GM12892 (cell line): ENCODE data around the gene CMTM8.

Experiments used
- DNase-seq: peaks from one replicate; pipeline ENCODE4 v3.0.0; 2011; ENCODE audit not compliant: insufficient read length
- FAIRE-seq: peaks from 2 replicates; lab custom pipeline; 2011; peaks lifted over from hg19 to GRCh38; lab: Jason Lieb, UNC
- POLR2A ChIP-seq: IDR thresholded peaks from 2 replicates; pipeline ENCODE4 v1.6.1; 2011; ENCODE audit warnings: low read depth, low read length, control low read depth
- POLR2AphosphoS5 ChIP-seq: IDR thresholded peaks from 2 replicates; pipeline ENCODE4 v1.6.1; 2011; ENCODE audit warnings: low read depth, low read length, control low read depth
- TAF1 ChIP-seq: IDR thresholded peaks from 2 replicates; pipeline ENCODE4 v1.6.1; 2011; ENCODE audit warnings: low read depth, mild to moderate bottlenecking, control low read depth, low read length, borderline replicate concordance

CMTM8 gene

DNA sequence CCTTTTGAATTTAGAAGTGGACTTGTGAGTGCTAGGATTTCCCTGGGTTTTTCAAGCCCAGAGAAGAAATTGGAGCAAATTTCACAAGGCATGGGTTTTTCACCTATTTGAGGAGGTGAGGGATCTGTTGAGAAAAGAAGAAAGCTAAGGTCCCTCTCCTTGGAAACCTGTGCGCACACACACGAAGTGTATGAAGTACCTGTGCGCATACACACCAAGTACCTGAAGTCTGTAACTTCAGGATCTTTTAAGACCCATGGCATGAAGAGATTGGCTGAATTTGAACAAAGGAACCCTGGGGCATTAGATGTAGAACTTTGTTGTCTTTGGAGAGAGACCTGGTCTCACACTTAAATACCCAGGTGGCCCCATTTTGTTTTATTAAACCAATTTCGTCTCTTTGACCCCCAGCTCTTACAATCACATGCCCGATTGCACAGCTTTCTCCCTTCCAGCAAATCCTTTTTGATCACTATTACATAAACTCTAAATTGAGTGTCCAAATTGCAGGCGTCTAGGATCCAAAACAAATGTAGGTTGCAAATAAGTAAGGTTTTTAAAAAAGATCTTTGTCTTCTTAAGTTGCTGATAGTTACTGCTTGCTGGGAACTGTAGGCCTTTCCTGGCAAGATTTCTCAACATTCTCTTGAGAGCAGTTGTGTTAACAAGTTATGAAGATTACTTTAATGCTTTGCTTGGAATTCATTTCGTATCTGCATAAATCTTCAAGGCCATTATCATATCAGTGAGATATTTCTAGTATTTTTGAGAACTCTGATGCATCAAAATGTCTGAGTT lies 64.3 kb downstream of the CMTM8 start:
- TF ChIP-seq POLR2AphosphoS5 (no peak), TAF1 (no peak), POLR2A (no peak)
- no peak for FAIRE-seq

DNA sequence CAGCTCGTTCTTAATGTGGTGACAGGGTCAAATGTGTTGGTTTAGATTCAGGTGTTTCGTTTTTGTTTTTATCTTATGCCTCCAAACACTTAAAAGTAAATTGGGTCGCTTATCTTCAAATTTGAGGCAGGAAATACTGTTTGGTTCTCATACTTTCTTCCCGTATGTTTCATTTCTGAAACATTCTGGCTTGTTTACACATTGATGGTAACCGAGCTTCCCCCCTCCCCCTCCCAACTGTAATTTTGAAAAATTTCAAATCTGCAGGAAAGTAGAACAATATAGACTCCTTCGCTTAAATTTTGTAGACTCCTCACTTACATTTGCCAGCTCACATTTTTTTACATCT lies 64.9 kb downstream of the CMTM8 start:
- FAIRE-seq, result no peak
- TF ChIP-seq POLR2A (no peak), POLR2AphosphoS5 (no peak), TAF1 (no peak)
- no peak for DNase-seq

More for the DNA sequence above, 64.3 kb downstream of the CMTM8 start:
- no peak for DNase-seq

DNA sequence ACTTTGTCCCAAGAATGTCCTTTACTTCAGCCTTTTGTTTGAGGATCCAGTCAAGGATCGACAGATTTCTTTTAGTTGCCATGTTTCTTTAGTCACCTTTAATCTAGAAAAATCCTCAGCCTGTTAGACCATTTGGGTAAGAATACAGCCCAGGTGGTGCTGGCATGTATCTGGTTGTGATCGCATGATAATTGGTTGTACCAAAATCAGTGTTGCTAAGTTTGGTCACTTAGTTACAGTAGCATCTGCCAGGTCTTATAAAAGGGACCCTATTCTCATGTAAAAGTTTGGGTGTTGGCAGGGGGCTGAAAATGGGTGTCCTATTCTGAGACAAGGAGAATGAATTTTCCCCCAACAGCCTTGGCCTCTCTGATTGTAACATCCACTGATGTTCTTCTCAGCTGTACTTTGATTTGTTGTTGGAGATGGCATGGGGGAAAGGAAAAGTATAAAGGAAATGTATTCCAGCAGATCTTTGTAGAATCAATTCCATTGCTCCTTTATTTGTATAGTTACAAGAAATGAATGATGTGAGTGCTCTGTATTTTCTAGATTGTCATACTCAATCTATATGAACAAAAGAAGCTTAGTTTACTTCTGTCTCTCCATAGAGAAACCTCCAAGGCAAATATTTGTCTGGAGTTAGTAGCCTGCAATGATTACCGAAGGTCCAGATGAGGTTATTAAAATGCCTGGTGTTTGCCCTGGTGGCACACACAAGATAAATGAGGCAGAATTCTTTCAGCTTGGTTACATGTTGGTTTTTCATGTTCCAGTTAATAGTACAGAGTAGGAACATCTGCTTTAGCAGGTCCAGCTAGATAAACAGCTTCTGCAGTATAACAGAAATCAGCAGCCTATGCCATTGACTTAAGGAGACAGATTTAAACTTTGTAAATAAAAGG lies 65.7 kb downstream of the CMTM8 start:
- FAIRE-seq (no peak), DNase-seq (no peak)
- TF ChIP-seq POLR2AphosphoS5 (no peak), TAF1 (no peak), POLR2A (no peak)

DNA sequence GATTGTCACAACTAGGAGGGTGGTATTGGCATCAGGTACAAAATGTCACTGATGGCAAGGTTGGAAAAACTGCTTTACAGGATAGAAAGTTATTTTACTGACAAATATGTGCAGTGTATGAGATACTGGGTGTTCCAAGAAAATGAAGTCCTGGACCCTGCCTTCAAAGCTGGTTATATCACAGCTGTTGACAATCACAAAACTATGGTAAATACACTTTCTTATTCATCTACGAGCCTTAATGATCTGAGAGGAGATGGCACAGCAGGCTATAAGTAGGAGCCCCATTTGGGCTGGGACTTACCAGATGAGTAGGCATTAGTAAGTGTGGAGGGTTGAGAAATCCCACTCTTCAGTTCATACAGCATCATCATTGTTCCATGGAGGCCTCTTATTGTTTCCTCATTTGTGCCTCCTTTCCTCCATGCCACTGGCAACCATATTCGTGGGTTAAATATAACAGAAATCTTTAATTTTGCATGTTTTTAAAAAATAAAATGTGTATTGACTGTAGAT lies 66.9 kb downstream of the CMTM8 start:
- no peak for DNase-seq
- no peak for FAIRE-seq
- TF ChIP-seq POLR2A, result no peak
- no peak for TF ChIP-seq TAF1
- TF ChIP-seq POLR2AphosphoS5, result no peak

DNA sequence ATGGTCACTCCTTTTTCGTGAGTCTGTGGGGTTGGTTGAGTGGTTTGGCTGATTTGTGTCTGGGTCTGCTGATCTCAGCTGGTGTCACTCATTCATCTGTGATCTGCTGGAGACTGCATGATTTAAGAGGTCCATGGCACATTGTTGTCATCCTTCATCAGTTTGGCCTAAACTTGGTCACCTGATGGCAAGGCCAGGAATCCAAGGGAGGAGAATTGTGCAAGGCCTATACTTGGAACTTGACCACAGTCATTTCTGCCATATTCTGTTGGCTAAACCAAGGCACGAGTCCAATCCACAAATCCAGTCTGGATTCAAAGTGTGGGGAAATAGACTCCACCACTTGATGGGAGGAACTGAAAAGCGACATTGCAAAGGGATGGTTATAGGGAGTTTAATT lies 67.6 kb downstream of the CMTM8 start:
- DNase-seq (no peak), FAIRE-seq (no peak)
- no peak for TF ChIP-seq TAF1
- no peak for TF ChIP-seq POLR2A
- no peak for TF ChIP-seq POLR2AphosphoS5

DNA sequence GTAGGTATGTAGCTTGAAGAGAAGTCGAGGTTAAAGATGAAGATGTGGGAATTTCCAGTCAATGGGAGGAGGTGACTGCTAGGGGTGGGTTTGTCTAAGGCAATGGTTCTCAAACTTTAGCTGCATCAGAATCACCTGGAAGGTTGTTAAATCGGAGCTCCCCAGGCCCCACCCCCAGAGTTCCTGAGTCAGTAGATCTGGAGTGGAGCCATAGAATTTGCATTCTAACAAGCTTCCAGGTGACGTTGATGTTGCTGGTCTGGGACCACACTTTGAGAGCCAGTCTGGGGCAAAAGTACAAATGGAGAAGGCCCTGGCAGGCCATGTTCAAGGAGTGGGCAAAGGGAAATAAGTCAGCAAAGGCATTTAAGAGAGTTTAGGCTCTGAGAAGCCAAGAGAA lies 69.1 kb downstream of the CMTM8 start:
- no peak for FAIRE-seq
- no peak for TF ChIP-seq POLR2AphosphoS5
- no peak for TF ChIP-seq POLR2A
- TF ChIP-seq TAF1, result no peak
- no peak for DNase-seq

DNA sequence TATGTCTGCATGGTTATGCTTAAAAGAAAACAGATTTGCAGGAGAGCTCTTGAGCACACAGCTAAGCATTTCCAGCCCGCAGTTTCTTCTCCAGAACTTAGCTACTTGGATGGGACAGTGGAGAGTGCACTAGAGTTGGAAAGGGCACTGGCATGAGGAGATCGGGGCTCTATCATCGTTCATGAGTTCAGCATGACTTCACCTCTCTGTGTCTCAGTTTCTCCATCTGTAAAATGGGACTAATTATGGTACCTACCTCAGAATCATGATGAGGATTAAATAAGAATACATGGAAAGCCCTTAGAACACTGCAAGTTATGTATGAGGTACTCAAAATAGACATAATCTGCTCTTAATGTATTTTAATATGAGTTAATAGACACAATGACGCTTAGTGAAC lies 69.9 kb downstream of the CMTM8 start:
- no peak for DNase-seq
- no peak for FAIRE-seq
- TF ChIP-seq POLR2A (no peak), TAF1 (no peak), POLR2AphosphoS5 (no peak)

DNA sequence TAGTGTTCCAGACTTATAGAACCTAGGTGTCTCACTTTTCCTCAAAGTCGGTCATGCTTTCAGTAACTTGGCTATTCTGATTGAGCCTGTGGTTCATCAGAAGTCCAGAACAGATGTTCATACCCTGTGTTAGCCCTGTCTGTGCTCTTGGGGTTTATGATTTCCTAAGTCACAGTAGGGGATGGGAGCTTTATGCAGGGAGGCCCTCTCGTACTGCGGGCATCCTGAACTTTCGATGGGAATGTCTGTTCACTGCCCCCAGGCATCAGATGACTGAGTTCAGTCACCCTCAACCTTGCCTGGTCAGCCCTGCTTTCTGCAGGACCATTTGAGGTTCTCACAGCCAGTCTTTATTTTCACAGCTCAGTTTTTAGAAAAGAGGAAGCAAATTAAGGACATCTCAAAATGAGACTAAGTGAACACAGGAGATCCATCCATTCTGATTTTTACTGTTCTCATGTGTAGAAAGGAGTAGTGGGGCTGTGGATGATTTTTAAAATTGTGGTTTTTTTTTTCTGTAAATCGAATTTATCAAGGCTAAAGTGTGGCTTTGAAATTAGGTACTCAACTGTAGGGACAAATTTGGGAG lies 71.3 kb downstream of the CMTM8 start:
- DNase-seq (no peak), FAIRE-seq (no peak)

DNA sequence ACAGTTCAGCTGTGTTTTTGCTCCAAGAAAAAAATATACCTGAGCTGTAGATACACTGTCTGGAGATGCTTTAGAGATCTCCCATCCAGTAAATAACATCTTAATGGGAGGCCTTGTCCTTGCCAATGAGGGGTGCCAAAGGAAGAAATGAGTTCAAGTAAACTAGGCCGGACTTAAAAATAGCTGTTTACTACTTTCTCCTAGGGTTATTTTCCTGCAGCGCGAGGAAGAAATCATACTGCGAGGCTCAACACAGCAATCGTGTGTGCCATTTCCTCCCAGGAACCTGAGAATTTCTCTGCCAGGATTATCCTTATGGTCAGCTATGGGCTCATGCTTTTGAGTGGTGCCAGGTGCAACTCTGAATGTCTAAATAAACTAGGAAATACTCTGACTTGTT lies 71.9 kb downstream of the CMTM8 start:
- no peak for TF ChIP-seq TAF1
- no peak for TF ChIP-seq POLR2AphosphoS5
- TF ChIP-seq POLR2A, result no peak
- DNase-seq, result no peak

More for the DNA sequence above, 71.3 kb downstream of the CMTM8 start:
- TF ChIP-seq TAF1 (no peak), POLR2A (no peak), POLR2AphosphoS5 (no peak)

DNA sequence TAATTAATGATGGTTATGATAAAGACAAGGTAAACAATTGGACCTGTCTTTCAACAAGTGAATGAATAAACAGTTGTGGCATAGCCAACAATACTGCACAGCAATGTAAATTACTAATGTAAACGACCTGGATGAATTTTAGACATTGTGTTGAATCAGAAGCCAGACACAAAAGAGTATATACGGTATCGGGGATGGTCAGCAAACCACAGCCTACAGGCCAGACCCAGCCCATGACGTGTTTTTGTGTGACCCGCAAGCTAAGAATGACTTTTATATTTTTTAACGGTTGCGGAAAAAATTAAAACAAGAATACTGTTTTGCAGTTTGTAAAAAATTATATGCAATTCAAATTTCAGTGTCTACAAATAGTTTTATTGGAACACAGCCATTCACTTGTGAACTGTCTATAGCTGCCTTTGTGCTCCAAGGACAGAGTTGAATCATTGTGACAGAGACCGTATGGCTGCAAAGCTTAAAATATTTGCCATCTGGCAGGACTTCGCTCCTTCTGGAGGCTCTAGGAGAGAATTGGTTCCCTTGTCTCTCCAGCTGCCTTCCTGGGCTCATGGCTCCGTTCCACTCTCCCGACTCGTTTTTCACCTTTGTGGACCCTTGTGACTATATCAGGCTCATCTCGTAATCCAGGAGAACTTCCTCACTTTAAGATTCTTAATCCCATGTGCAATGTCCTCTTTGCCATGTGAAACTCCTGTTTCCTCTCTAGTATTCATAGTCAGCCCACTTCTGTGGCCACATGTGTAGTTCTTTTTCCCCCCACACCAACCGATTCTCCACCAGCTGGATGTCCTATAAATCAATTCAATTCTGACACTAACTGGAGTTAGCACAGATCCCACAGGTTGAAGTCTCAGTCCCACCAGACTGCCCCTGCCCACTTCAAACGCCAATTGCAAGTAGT lies 72.7 kb downstream of the CMTM8 start:
- no peak for TF ChIP-seq POLR2AphosphoS5
- TF ChIP-seq TAF1, result no peak
- no peak for TF ChIP-seq POLR2A
- FAIRE-seq (no peak), DNase-seq (no peak)

More for the DNA sequence above, 71.9 kb downstream of the CMTM8 start:
- FAIRE-seq, result no peak
